Measurements from ENCODE around the gene STRADB. TPM values are rescaled to one million over a fixed set of nuclear protein-coding genes. Genes with fewer than 3 reads are reported as not detected.

Gene STRADB
- total and polyA plus RNA-seq, 7 donors, result 14.7 to 142 (median 23.0) TPM

- H3K36me3 ChIP-seq, result no peaks in the 10 kb centered on the region
- intact Hi-C loops (cut with DNase I), result no loop called here
- H3K4me1 ChIP-seq, result peaks cover 0 to 44% (median 25%) of the 10 kb centered on the region in 4 donors
- peak overlapping the region in 1 of 4 donors; percentile 63 for H3K27ac ChIP-seq
- TF ChIP-seq POLR2AphosphoS5 (IDR thresholded peaks at IDR 0.05), result no peak
- TF ChIP-seq EP300 (IDR thresholded peaks at IDR 0.05), result no peak
- TF ChIP-seq CTCF (IDR thresholded peaks at IDR 0.05), result no peak
- no peak for TF ChIP-seq POLR2A (IDR thresholded peaks at IDR 0.05)
- H3K27me3 ChIP-seq, result no peaks in the 10 kb centered on the region
- no peaks in the 10 kb centered on the region for H3K9me3 ChIP-seq
- DNase-seq, result no peak
- H3K4me3 ChIP-seq, result no peak overlapping the region
Observed at GRCh38 chr2:201411421-201411820, 40.1 kb upstream of the STRADB start.

- intact Hi-C loops (cut with DNase I), result no loop called here
- Histone ChIP-seq H3K27ac (peak overlapping the region in 1 of 4 donors; percentile 64), H3K4me3 (no peak overlapping the region), H3K36me3 (no peaks in the 10 kb centered on the region), H3K4me1 (peaks cover 0 to 34% (median 21%) of the 10 kb centered on the region in 4 donors), H3K9me3 (no peaks in the 10 kb centered on the region), H3K27me3 (no peaks in the 10 kb centered on the region)
- 47 to 53% methylated on average over 2 of the region's 2 CpGs for WGBS, 2 donors
- DNase-seq, result no peak
- no peak for TF ChIP-seq CTCF (IDR thresholded peaks at IDR 0.05)
- no peak for TF ChIP-seq POLR2AphosphoS5 (IDR thresholded peaks at IDR 0.05)
- TF ChIP-seq POLR2A (IDR thresholded peaks at IDR 0.05), result no peak
- no peak for TF ChIP-seq EP300 (IDR thresholded peaks at IDR 0.05)
Observed at GRCh38 chr2:201413143-201413542, 38.4 kb upstream of the STRADB start.

GRCh38 chr2:201413552-201413951, 38.0 kb upstream of the STRADB start:
- no peak overlapping the region for H3K4me3 ChIP-seq
- no peaks in the 10 kb centered on the region for H3K36me3 ChIP-seq
- TF ChIP-seq POLR2AphosphoS5 (IDR thresholded peaks at IDR 0.05) (no peak), POLR2A (IDR thresholded peaks at IDR 0.05) (no peak), EP300 (IDR thresholded peaks at IDR 0.05) (no peak), CTCF (IDR thresholded peaks at IDR 0.05) (no peak)
- H3K27ac ChIP-seq, result peak overlapping the region in 2 of 4 donors; percentile 45 to 64
- no peaks in the 10 kb centered on the region for H3K9me3 ChIP-seq
- no peaks in the 10 kb centered on the region for H3K27me3 ChIP-seq
- H3K4me1 ChIP-seq, result peaks cover 0 to 34% (median 21%) of the 10 kb centered on the region in 4 donors
- intact Hi-C loops (cut with DNase I), result no loop called here
- WGBS, 2 donors, result 60 to 71% methylated on average over 4 of the region's 4 CpGs
- DNase-seq, result no peak

GRCh38 chr2:201414099-201415023, 37.2 kb upstream of the STRADB start:
- TF ChIP-seq POLR2AphosphoS5 (IDR thresholded peaks at IDR 0.05) (no peak), EP300 (IDR thresholded peaks at IDR 0.05) (no peak), POLR2A (IDR thresholded peaks at IDR 0.05) (no peak), CTCF (IDR thresholded peaks at IDR 0.05) (no peak)
- intact Hi-C loops (cut with DNase I), result loop anchor here (5.0 kb wide), 1 partner anchor 37 kb away; no protein-coding TSS in a partner anchor
- 29 to 57% methylated on average over 3 of the region's 3 CpGs for WGBS, 2 donors
- peaks cover 0 to 38% (median 21%) of the 10 kb centered on the region in 4 donors for H3K4me1 ChIP-seq
- H3K27me3 ChIP-seq, result no peaks in the 10 kb centered on the region
- DNase-seq, result no peak
- no peak overlapping the region for H3K4me3 ChIP-seq
- H3K36me3 ChIP-seq, result no peaks in the 10 kb centered on the region
- H3K9me3 ChIP-seq, result no peaks in the 10 kb centered on the region
- H3K27ac ChIP-seq, result peak overlapping the region in 3 of 4 donors; percentile 18 to 64 (median 45)

Data from sigmoid colon (tissue), 7 donors.